Vagina (tissue), 2 donors: Measurements from ENCODE around the gene IQSEC2. TPM values are rescaled to one million over a fixed set of nuclear protein-coding genes. Genes with fewer than 3 reads are reported as not detected.

ENCODE experiments used
- DNase-seq, 2 donors: peaks; one replicate each; pipeline ENCODE4 v3.0.0-alpha.2; 2017; ENCODE audit errors: extremely low spot score in 2 of 2
- H3K27ac ChIP-seq: fragments of 200-600 bp; sonication (generic); one replicate; pipeline ENCODE4 v1.5.1; 2019
- H3K27me3 ChIP-seq: fragments of 200-600 bp; sonication (generic); one replicate; pipeline ENCODE4 v1.5.1; 2019
- H3K36me3 ChIP-seq, 2 donors: fragments of 200-600 bp; sonication (generic); one replicate each; pipeline ENCODE4 v1.5.1; 2017 to 2019
- H3K4me1 ChIP-seq: fragments of 200-600 bp; sonication (generic); one replicate; pipeline ENCODE4 v1.5.1; 2019
- H3K4me3 ChIP-seq, 2 donors: fragments of 200-600 bp; sonication (generic); 1 replicate in 1 of 2; 2 replicates in 1 of 2; pipeline ENCODE4 v1.5.1; 2016 to 2019
- H3K9me3 ChIP-seq: fragments of 200-600 bp; sonication (generic); one replicate; pipeline ENCODE4 v1.5.1; 2019
- POLR2A ChIP-seq, 2 donors: fragments of 450-650 bp; IDR thresholded peaks; one replicate each; pipeline ENCODE4 v1.6.1; 2017; ENCODE audit warnings: antibody characterized with exemption in 2 of 2, mild to moderate bottlenecking in 2 of 2, moderate library complexity in 2 of 2
- POLR2AphosphoS5 ChIP-seq, 2 donors: sonication (generic); formaldehyde crosslinking; IDR thresholded peaks; one replicate each; pipeline ENCODE4 v1.9.0; 2017; ENCODE audit warnings: antibody characterized with exemption in 2 of 2, mild to moderate bottlenecking in 2 of 2, low read depth in 1 of 2; ENCODE audit not compliant: insufficient read depth in 1 of 2
- intact Hi-C: fragments of 100-400 bp; cut with DNase I; formaldehyde crosslinking; loops from one replicate; pipeline ENCODE4 v1.15.1; 2023
- total RNA-seq: library from RNA; depleted of rRNA; stranded (reverse); fragments of >200 nt; gene quantifications from one replicate; pipeline ENCODE4 v1.2.3, GENCODE V29; 2016
- TF ChIP-seq, protein P1 (sequence below), 3 experiments: fragments of 450-650 bp in 2 of 3; fragments of 200-600 bp in 1 of 3; sonication (generic) in 1 of 3; IDR thresholded peaks; one replicate each; pipeline ENCODE4 v1.5.1; 2017 to 2019; ENCODE audit warnings: antibody characterized with exemption in 3 of 3, mild to moderate bottlenecking in 2 of 3, moderate library complexity in 2 of 3

Gene IQSEC2
- total RNA-seq, result 22.8 TPM

- DNase-seq, result no peak
Measured at GRCh38 chrX:53281321-53281822, at the start of gene IQSEC2. IQSEC2 (minus strand) TSS chrX:53281584.

DNA sequence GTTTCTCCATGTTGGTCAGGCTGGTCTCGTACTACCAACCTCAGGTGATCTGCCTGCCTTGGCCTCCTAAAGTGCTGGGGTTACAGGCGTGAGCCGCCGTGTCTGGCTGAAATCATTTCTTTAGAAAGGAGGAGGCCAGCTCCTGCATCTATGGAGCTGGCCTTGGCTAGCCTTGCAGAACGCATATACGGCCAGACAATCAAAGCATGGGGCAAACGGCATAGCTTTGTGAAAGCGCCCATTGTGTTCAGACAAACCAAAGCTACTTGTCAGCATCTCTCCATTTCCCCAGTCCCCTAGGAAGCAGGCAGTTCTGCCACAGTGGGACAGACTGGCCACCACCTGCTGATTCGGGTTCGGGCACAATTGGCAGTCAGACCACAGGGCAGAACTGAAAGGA is 48.9 kb upstream of the IQSEC2 start:
- Histone ChIP-seq H3K4me1 (no peaks in the 10 kb centered on the region), H3K36me3 (no peaks in the 10 kb centered on the region), H3K4me3 (no peak overlapping the region), H3K27me3 (no peaks in the 10 kb centered on the region), H3K27ac (no peak overlapping the region), H3K9me3 (no peaks in the 10 kb centered on the region)
- no peak for DNase-seq
- TF ChIP-seq POLR2A (IDR thresholded peaks at IDR 0.05) (no peak), POLR2AphosphoS5 (IDR thresholded peaks at IDR 0.05; ENCODE audit: insufficient read depth in 1 of 2, low read depth in 1 of 2) (no peak)
- TF ChIP-seq, protein P1, sequence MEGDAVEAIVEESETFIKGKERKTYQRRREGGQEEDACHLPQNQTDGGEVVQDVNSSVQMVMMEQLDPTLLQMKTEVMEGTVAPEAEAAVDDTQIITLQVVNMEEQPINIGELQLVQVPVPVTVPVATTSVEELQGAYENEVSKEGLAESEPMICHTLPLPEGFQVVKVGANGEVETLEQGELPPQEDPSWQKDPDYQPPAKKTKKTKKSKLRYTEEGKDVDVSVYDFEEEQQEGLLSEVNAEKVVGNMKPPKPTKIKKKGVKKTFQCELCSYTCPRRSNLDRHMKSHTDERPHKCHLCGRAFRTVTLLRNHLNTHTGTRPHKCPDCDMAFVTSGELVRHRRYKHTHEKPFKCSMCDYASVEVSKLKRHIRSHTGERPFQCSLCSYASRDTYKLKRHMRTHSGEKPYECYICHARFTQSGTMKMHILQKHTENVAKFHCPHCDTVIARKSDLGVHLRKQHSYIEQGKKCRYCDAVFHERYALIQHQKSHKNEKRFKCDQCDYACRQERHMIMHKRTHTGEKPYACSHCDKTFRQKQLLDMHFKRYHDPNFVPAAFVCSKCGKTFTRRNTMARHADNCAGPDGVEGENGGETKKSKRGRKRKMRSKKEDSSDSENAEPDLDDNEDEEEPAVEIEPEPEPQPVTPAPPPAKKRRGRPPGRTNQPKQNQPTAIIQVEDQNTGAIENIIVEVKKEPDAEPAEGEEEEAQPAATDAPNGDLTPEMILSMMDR (IDR thresholded peaks at IDR 0.05), result no peak
- intact Hi-C loops, result no loop called here

More at GRCh38 chrX:53281321-53281822, at the start of gene IQSEC2:
- H3K27me3 ChIP-seq, result no peaks in the 10 kb centered on the region
- intact Hi-C loops, result no loop called here
- H3K27ac ChIP-seq, result peak within 1 kb of the TSS; percentile 54
- H3K4me1 ChIP-seq, result peaks cover 40% of the 10 kb centered on the region
- H3K9me3 ChIP-seq, result no peaks in the 10 kb centered on the region
- H3K4me3 ChIP-seq, result peak within 1 kb of the TSS; percentile 34 to 46
- TF ChIP-seq POLR2AphosphoS5 (IDR thresholded peaks at IDR 0.05; ENCODE audit: insufficient read depth in 1 of 2, low read depth in 1 of 2) (peak in 1 of 2 donors; percentile 79), POLR2A (IDR thresholded peaks at IDR 0.05) (no peak)
- TF ChIP-seq, protein P1 (IDR thresholded peaks at IDR 0.05), result no peak
- H3K36me3 ChIP-seq, result no peaks in the 10 kb centered on the region

GRCh38 chrX:53324803-53325202 is 43.4 kb upstream of the IQSEC2 start:
- H3K27ac ChIP-seq, result no peak overlapping the region
- intact Hi-C loops, result no loop called here
- H3K27me3 ChIP-seq, result peaks cover 10% of the 10 kb centered on the region
- H3K36me3 ChIP-seq, result no peaks in the 10 kb centered on the region
- H3K4me1 ChIP-seq, result peaks cover 11% of the 10 kb centered on the region
- no peak for DNase-seq
- no peak for TF ChIP-seq POLR2A (IDR thresholded peaks at IDR 0.05)
- TF ChIP-seq, protein P1 (IDR thresholded peaks at IDR 0.05), result no peak
- no peak for TF ChIP-seq POLR2AphosphoS5 (IDR thresholded peaks at IDR 0.05; ENCODE audit: insufficient read depth in 1 of 2, low read depth in 1 of 2)
- no peak overlapping the region for H3K4me3 ChIP-seq
- no peaks in the 10 kb centered on the region for H3K9me3 ChIP-seq

- TF ChIP-seq POLR2AphosphoS5 (IDR thresholded peaks at IDR 0.05; ENCODE audit: insufficient read depth in 1 of 2, low read depth in 1 of 2), result no peak
- TF ChIP-seq POLR2A (IDR thresholded peaks at IDR 0.05), result no peak
- TF ChIP-seq, protein P1 (IDR thresholded peaks at IDR 0.05), result no peak
- DNase-seq, result no peak
- Histone ChIP-seq H3K27me3 (peaks cover 10% of the 10 kb centered on the region), H3K27ac (no peak overlapping the region), H3K4me3 (no peak overlapping the region), H3K4me1 (peaks cover 18% of the 10 kb centered on the region), H3K9me3 (no peaks in the 10 kb centered on the region), H3K36me3 (no peaks in the 10 kb centered on the region)
- intact Hi-C loops, result no loop called here
Measured at GRCh38 chrX:53324085-53324484, 42.7 kb upstream of the IQSEC2 start.

DNA sequence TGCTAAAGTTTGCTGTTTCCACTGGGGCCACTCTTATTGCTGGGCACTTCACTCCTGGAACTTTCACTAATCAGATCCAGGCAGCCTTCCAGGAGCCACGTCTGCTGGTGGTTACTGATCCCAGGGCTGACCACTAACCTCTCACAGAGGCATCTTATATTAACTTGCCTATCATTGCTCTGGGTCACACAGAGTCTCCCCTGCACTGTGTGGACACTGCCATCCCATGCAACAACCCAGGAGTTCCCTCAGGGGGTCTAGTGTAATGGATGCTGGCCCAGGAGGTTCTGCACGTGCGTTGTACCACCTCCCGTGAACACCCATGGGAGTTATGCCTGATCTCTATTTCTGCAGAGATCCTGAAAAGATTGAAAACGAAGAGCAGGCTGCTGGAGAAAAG is 41.8 kb upstream of the IQSEC2 start:
- Histone ChIP-seq H3K27ac (no peak overlapping the region), H3K4me1 (peaks cover 24% of the 10 kb centered on the region), H3K36me3 (no peaks in the 10 kb centered on the region), H3K27me3 (peaks cover 10% of the 10 kb centered on the region), H3K4me3 (no peak overlapping the region), H3K9me3 (no peaks in the 10 kb centered on the region)
- intact Hi-C loops, result no loop called here
- TF ChIP-seq POLR2A (IDR thresholded peaks at IDR 0.05) (no peak), POLR2AphosphoS5 (IDR thresholded peaks at IDR 0.05; ENCODE audit: insufficient read depth in 1 of 2, low read depth in 1 of 2) (no peak)
- TF ChIP-seq, protein P1 (IDR thresholded peaks at IDR 0.05), result no peak
- DNase-seq, result no peak
